Heart left ventricle (tissue), 16 donors: ENCODE data around the gene CYP4F22. TPM values are rescaled to one million over a fixed set of nuclear protein-coding genes. Genes with fewer than 3 reads are reported as not detected.
"Not testable (repeated sequence)": the region's sequence is repeated elsewhere in the genome, so short reads cannot be mapped to it uniquely, and the experiment has no call there.

ENCODE experiments used
- ATAC-seq, 4 donors: fragments of 200-7000 bp; cut with Tn5 transposase; one replicate each; pipeline ENCODE4 v1.9.1; 2020 to 2022; ENCODE audit warnings: moderate library complexity in 4 of 4, mild to moderate bottlenecking in 3 of 4, moderate number of reproducible peaks in 1 of 4
- DNase-seq, 5 donors: peaks; one replicate each; pipeline ENCODE4 v3.0.0-alpha.2; 2020
- H3K27ac ChIP-seq, 12 donors: fragments of 200-600 bp; sonication (generic) in 4 of 12; one replicate each; pipeline versions ENCODE4 v1.5.0 to v1.8.0; 2016 to 2022; ENCODE audit warnings: mild to moderate bottlenecking in 2 of 12
- H3K27me3 ChIP-seq, 9 donors: fragments of 200-600 bp; sonication (generic) in 2 of 9; one replicate each; pipeline versions ENCODE4 v1.5.1 to v1.8.0; 2016 to 2022; ENCODE audit warnings: mild to moderate bottlenecking in 3 of 9
- H3K36me3 ChIP-seq, 9 donors: fragments of 200-600 bp; sonication (generic) in 2 of 9; one replicate each; pipeline versions ENCODE4 v1.5.0 to v1.8.0; 2018 to 2022; ENCODE audit warnings: mild to moderate bottlenecking in 2 of 9
- H3K4me1 ChIP-seq, 12 donors: fragments of 200-600 bp; sonication (generic) in 4 of 12; one replicate each; pipeline versions ENCODE4 v1.5.0 to v1.8.0; 2016 to 2022; ENCODE audit warnings: mild to moderate bottlenecking in 3 of 12
- H3K4me3 ChIP-seq, 12 donors: fragments of 200-600 bp; sonication (generic) in 4 of 12; one replicate each; pipeline versions ENCODE4 v1.5.0 to v1.8.0; 2017 to 2022; ENCODE audit warnings: mild to moderate bottlenecking in 9 of 12, moderate library complexity in 4 of 12
- H3K9me3 ChIP-seq, 12 donors: fragments of 200-600 bp; sonication (generic) in 4 of 12; one replicate each; pipeline versions ENCODE4 v1.5.0 to v1.8.0; 2016 to 2022; ENCODE audit warnings: mild to moderate bottlenecking in 1 of 12
- POLR2A ChIP-seq, 2 donors: fragments of 450-650 bp; IDR thresholded peaks; one replicate each; pipeline ENCODE4 v1.6.1; 2017; ENCODE audit warnings: antibody characterized with exemption in 2 of 2, mild to moderate bottlenecking in 2 of 2, moderate library complexity in 2 of 2
- WGBS, 4 donors: extraction: QIAGEN DNeasy Blood & Tissue Kit in 2 of 4; methylation state at CpG; one replicate each; pipeline versions ENCODE4 v1.1.5 to v1.1.7; 2013 to 2018; 5-methylcytosine and 5-hydroxymethylcytosine counted together
- intact Hi-C, 10 donors: fragments of 100-400 bp; cut with DNase I; formaldehyde crosslinking; loops; one replicate each; pipeline versions ENCODE4 v1.11.1 to v1.14.2; 2022
- polyA plus RNA-seq, 2 donors: library from polyadenylated mRNA; stranded (reverse); fragments of 200-250 nt; gene quantifications; one replicate each; pipeline ENCODE4 v1.2.3, GENCODE V29; 2013
- total RNA-seq, 9 donors: library from RNA; depleted of rRNA in 2 of 9; stranded (reverse); fragments of >200 nt in 2 of 9; fragmentation: NEBNext Ultra II Directional in 3 of 9; extraction: Animal tissue kit (Norgen Biotek cat#: 25700) in 3 of 9; gene quantifications; one replicate each; pipeline versions ENCODE4 v1.1.0 to v1.2.4, GENCODE V29; 2016 to 2023
- TF ChIP-seq, protein P1 (sequence below), 12 donors: fragments of 200-600 bp; sonication (generic) in 4 of 12; IDR thresholded peaks; one replicate each; pipeline versions ENCODE4 v1.5.0 to v1.8.0; 2018 to 2022; ENCODE audit warnings: antibody characterized with exemption in 12 of 12, mild to moderate bottlenecking in 5 of 12
- donor health status: ischemic (EF 13 %, LVEDD 7.1; RV severe dilation, severe dysfunction).
- donor health status: healthy with polysubstance abuse.
- donor health status: DM: no; HTN: yes; CAD: no.
- donor health status: DM: no; HTN: no; CAD: no.
- donor health status: ischemic (EF 25% LVEDD 6.9; RV normal size, moderate dysfunction).
- donor health status: ischemic (EF 25% LVEDD 5.7; RV mildly dilated, moderate dysfunction).
- donor health status: healthy.
- donor health status: DM: yes; HTN: yes; CAD: no.
- donor health status: ischemic (EF 35%, LVEDD 5.7; RV mildly dilated, moderate dysfunction).
- donor health status: nonischemic (EF 11% LVEDD 7.7; RV severe dilation, severe dysfunction).
- donor health status: DM: yes; HTN: yes; CAD: no.
- donor health status: PGD.
- donor health status: ischemic (EF 29% LVEDD 5.4; RV normal size, mild dysfunction).
- donor health status: nonischemic (EF 23%, LVEDD 6.1; RV moderate dilation, normal function).

The CYP4F22 gene
- total and polyA plus RNA-seq, 11 donors = 0.29 TPM; not detected in 10

- Histone ChIP-seq H3K27ac (no peak overlapping the region), H3K9me3 (no peaks in the 10 kb centered on the region), H3K36me3 (no peaks in the 10 kb centered on the region), H3K4me3 (no peak overlapping the region), H3K4me1 (peaks cover 0 to under 1% (median 0%) of the 10 kb centered on the region in 12 donors), H3K27me3 (peaks cover 0 to 24% (median 5%) of the 10 kb centered on the region in 9 donors)
- TF ChIP-seq POLR2A (IDR thresholded peaks at IDR 0.05) = no peak
- TF ChIP-seq, protein P1, sequence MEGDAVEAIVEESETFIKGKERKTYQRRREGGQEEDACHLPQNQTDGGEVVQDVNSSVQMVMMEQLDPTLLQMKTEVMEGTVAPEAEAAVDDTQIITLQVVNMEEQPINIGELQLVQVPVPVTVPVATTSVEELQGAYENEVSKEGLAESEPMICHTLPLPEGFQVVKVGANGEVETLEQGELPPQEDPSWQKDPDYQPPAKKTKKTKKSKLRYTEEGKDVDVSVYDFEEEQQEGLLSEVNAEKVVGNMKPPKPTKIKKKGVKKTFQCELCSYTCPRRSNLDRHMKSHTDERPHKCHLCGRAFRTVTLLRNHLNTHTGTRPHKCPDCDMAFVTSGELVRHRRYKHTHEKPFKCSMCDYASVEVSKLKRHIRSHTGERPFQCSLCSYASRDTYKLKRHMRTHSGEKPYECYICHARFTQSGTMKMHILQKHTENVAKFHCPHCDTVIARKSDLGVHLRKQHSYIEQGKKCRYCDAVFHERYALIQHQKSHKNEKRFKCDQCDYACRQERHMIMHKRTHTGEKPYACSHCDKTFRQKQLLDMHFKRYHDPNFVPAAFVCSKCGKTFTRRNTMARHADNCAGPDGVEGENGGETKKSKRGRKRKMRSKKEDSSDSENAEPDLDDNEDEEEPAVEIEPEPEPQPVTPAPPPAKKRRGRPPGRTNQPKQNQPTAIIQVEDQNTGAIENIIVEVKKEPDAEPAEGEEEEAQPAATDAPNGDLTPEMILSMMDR (IDR thresholded peaks at IDR 0.05) = no peak
- 79 to 85% (median 82%) methylated on average over 4 of the region's 4 CpGs for WGBS, 4 donors
- ATAC-seq (no peak), DNase-seq (no peak)
- intact Hi-C loops = loop anchor here in 1 of 10 donors (5.0 kb wide), 1 partner anchor 82 kb away; no protein-coding TSS in a partner anchor
These were observed 33.2 kb upstream of the CYP4F22 start for GRCh38 chr19:15475169-15475568.

DNA sequence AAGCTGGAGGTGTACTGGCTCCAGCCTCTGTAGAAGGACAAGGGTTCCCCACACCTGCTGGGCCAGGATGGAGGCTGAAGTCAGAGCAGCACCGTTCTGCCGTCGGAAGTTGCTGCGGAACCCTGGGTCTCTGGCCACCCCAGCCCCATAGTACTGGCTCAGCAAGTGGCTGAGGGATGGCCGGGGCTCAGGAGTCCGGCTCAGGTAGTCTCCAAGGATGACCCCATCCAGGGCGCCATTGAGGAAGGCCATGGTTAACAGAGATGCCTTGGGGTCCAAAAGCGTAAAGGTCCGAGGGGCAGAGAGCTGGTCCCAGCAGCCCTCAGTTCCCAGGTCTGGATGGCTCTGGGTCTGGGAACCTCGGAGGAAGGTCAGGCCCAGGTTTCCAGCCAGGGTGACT, 32.7 kb upstream of the CYP4F22 start:
- Histone ChIP-seq H3K4me1 (no peaks in the 10 kb centered on the region), H3K27me3 (peaks cover 0 to 20% (median 5%) of the 10 kb centered on the region in 9 donors), H3K4me3 (no peak overlapping the region), H3K27ac (no peak overlapping the region), H3K9me3 (no peaks in the 10 kb centered on the region), H3K36me3 (no peaks in the 10 kb centered on the region)
- ATAC-seq (no peak), DNase-seq (no peak)
- 85 to 97% (median 91%) methylated on average over 4 to 10 of the region's 10 CpGs for WGBS, 4 donors
- TF ChIP-seq, protein P1 (IDR thresholded peaks at IDR 0.05) = no peak
- no peak for TF ChIP-seq POLR2A (IDR thresholded peaks at IDR 0.05)
- intact Hi-C loops = loop anchor here in 1 of 10 donors (5.0 kb wide), 1 partner anchor 82 kb away; no protein-coding TSS in a partner anchor

DNA sequence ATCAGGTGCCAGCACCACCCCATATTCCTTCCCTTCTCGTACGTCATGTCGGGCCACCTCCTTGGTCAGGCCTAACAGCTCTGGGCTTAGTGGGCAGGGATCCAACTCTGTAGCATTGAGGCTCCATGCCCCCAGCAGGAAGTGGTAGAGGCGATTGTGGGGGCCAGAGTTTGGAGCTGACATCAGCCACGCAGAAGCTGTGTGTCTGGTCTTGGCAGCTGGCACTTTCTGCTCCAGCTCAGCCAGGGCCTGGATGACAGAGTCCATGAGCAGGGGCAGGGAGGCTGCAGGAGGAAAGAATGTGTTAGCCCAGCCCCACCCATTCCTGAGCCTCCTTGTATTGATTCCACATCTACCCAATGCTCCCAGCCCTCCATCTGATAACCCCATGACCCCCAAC, 32.0 kb upstream of the CYP4F22 start:
- no peaks in the 10 kb centered on the region for H3K9me3 ChIP-seq
- no peak for TF ChIP-seq POLR2A (IDR thresholded peaks at IDR 0.05)
- TF ChIP-seq, protein P1 (IDR thresholded peaks at IDR 0.05) = no peak
- DNase-seq (no peak), ATAC-seq (no peak)
- WGBS, 4 donors = 69 to 76% (median 74%) methylated on average over 4 to 5 of the region's 5 CpGs
- H3K27ac ChIP-seq = no peak overlapping the region
- intact Hi-C loops = loop anchor here in 1 of 10 donors (5.0 kb wide), 1 partner anchor 81 kb away; no protein-coding TSS in a partner anchor
- H3K4me3 ChIP-seq = no peak overlapping the region
- no peaks in the 10 kb centered on the region for H3K36me3 ChIP-seq
- H3K27me3 ChIP-seq = peaks cover 0 to 12% (median 5%) of the 10 kb centered on the region in 9 donors
- no peaks in the 10 kb centered on the region for H3K4me1 ChIP-seq

GRCh38 chr19:15479391-15480345, 28.7 kb upstream of the CYP4F22 start, which contains the start of gene PGLYRP2:
PGLYRP2 (minus strand) TSS chr19:15479501; CDS start chr19:15479371, 130 bp downstream.
- 46 to 63% (median 52%) methylated on average over 11 to 16 of the region's 16 CpGs for WGBS, 4 donors
- peak in 1 of 5 donors; percentile 17 for DNase-seq
- ATAC-seq = peak in 3 of 4 donors; percentile 65 to 81 (median 78)
- Histone ChIP-seq H3K36me3 (no peaks in the 10 kb centered on the region), H3K9me3 (no peaks in the 10 kb centered on the region), H3K27ac (no peak within 1 kb of the TSS), H3K27me3 (no peaks in the 10 kb centered on the region), H3K4me3 (no peak within 1 kb of the TSS), H3K4me1 (no peaks in the 10 kb centered on the region)
- TF ChIP-seq, protein P1 (IDR thresholded peaks at IDR 0.05) = peak in 8 of 12 donors; percentile 12 to 35 (median 26)
- TF ChIP-seq POLR2A (IDR thresholded peaks at IDR 0.05) = no peak
- intact Hi-C loops = loop anchor here in 2 of 10 donors (5.0 to 10.0 kb wide), 2 partner anchors 75 to 78 kb away; no protein-coding TSS in a partner anchor

DNA sequence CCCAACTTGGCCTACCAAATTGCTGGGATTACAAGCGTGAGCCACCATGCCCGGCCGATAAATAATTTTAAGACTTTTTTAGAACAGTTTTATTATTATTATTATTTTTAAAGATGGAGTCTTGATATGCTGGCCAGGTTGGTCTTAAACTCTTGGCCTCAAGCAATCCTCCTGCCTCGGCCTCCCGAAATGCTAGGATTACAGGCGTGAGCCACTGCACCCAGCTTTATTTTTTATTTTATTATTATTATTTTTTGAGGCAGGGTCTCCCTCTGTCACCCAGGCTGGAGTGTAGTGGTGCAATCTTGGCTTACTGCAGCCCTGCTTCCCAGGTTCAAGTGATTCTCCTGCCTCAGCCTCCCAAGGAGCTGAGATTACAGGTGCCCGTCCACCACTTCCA, 27.3 kb upstream of the CYP4F22 start:
- intact Hi-C loops = loop anchor here in 1 of 10 donors (10.0 kb wide), 1 partner anchor 74 kb away; no protein-coding TSS in a partner anchor
- not testable (repeated sequence) for H3K9me3 ChIP-seq, H3K4me3 ChIP-seq, H3K27ac ChIP-seq, ATAC-seq, H3K27me3 ChIP-seq, DNase-seq, H3K4me1 ChIP-seq, H3K36me3 ChIP-seq
- 85 to 91% (median 90%) methylated on average over 7 of the region's 7 CpGs for WGBS, 4 donors

DNA sequence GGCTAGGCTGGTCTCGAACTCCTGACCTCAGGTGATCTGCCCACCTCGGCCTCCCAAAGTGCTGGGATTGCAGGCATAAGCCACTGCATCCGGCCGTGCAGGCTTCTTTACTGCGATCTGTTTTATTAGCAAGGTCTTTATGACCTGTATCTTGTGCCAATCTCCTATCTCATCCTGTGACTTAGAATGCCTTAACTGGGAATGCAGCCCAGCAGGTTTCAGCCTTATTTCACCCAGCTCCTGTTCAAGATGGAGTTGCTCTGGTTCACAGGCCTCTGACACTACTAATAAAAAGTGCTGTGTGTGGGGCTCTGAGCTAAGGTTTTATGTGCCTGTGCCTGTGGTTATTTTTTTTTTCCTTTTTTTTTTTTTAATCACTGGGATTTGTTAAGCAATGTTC, 22.6 kb upstream of the CYP4F22 start:
- not testable (repeated sequence) for H3K27me3 ChIP-seq, H3K27ac ChIP-seq, H3K9me3 ChIP-seq, DNase-seq, H3K36me3 ChIP-seq, H3K4me1 ChIP-seq, ATAC-seq, H3K4me3 ChIP-seq
- WGBS, 4 donors = 86 to 91% (median 89%) methylated on average over 5 of the region's 5 CpGs
- intact Hi-C loops = loop anchor here in 1 of 10 donors (10.0 kb wide), 1 partner anchor 69 kb away; no protein-coding TSS in a partner anchor
